Calu3 (cell line): ENCODE measurements around the gene NPNT. TPM values are rescaled to one million over a fixed set of nuclear protein-coding genes. Genes with fewer than 3 reads are reported as not detected.

ENCODE experiments used
- BruUV-seq: library from RNA; stranded (reverse); fragments of 400-500 nt; replicated peaks from 2 replicates; lab custom pipeline; 2021; lab: Mats Ljungman, UMichigan
- CTCF ChIA-PET: fragments of 300-600 bp; sonication (Branson Sonifier 250); formaldehyde crosslinking; loops from one replicate; lab custom pipeline; 2022; ENCODE audit warnings: antibody characterized with exemption; lab: Charles Lee
- DNase-seq: peaks from one replicate; pipeline ENCODE4 v3.0.0; 2022
- H3K27ac Mint-ChIP-seq: one replicate; pipeline ENCODE4 v1.8.0; 2022; ENCODE audit warnings: mixed read lengths; ENCODE audit not compliant: unreplicated experiment
- H3K27me3 Mint-ChIP-seq: one replicate; pipeline ENCODE4 v1.8.0; 2022; ENCODE audit warnings: mixed read lengths; ENCODE audit not compliant: unreplicated experiment
- H3K36me3 Mint-ChIP-seq: one replicate; pipeline ENCODE4 v1.8.0; 2022; ENCODE audit warnings: mild to moderate bottlenecking, moderate library complexity, mixed read lengths; ENCODE audit not compliant: insufficient read depth, unreplicated experiment
- H3K4me1 Mint-ChIP-seq: one replicate; pipeline ENCODE4 v1.8.0; 2022; ENCODE audit warnings: mild to moderate bottlenecking, low read depth, mixed read lengths; ENCODE audit not compliant: unreplicated experiment
- H3K4me3 Mint-ChIP-seq: one replicate; pipeline ENCODE4 v1.8.0; 2022; ENCODE audit warnings: mild to moderate bottlenecking, low read depth, moderate library complexity, mixed read lengths; ENCODE audit not compliant: unreplicated experiment
- H3K9me3 Mint-ChIP-seq: one replicate; pipeline ENCODE4 v1.8.0; 2022; ENCODE audit warnings: low read depth, mixed read lengths; ENCODE audit not compliant: unreplicated experiment
- CTCF ChIP-seq: fragments of 200-600 bp; IDR thresholded peaks from one replicate; pipeline ENCODE4 v1.8.0; 2022; ENCODE audit warnings: antibody characterized with exemption; ENCODE audit not compliant: unreplicated experiment
- intact Hi-C: fragments of 100-400 bp; cut with micrococcal nuclease; formaldehyde crosslinking; loops from one replicate; pipeline ENCODE4 v1.10.0; 2022; ENCODE audit not compliant: unreplicated experiment
- total RNA-seq: library from RNA; stranded (reverse); gene quantifications from 2 replicates; pipeline ENCODE4 v1.2.3, GENCODE V29; 2022

NPNT gene
- total RNA-seq, 1 experiment from 2014 or later, result 88.5 TPM

- no TSS peak for BruUV-seq
- H3K4me1 Mint-ChIP-seq, result no peaks in the 10 kb centered on the region
- CTCF ChIA-PET, result no interaction called here
- DNase-seq, result no peak
- no peaks in the 10 kb centered on the region for H3K27me3 Mint-ChIP-seq
- intact Hi-C loops, result no loop called here
- no peak for TF ChIP-seq CTCF
- H3K4me3 Mint-ChIP-seq, result no peak overlapping the region
- H3K36me3 Mint-ChIP-seq, result peaks cover 8% of the 10 kb centered on the region
- H3K9me3 Mint-ChIP-seq, result peaks cover 23% of the 10 kb centered on the region
- H3K27ac Mint-ChIP-seq, result no peak overlapping the region
Measured at GRCh38 chr4:105858466-105859040, 36.7 kb upstream of the NPNT start.

- peaks cover 23% of the 10 kb centered on the region for H3K9me3 Mint-ChIP-seq
- no peak overlapping the region for H3K27ac Mint-ChIP-seq
- H3K4me3 Mint-ChIP-seq, result no peak overlapping the region
- no peaks in the 10 kb centered on the region for H3K27me3 Mint-ChIP-seq
- peaks cover 8% of the 10 kb centered on the region for H3K36me3 Mint-ChIP-seq
- CTCF ChIA-PET, result no interaction called here
- intact Hi-C loops, result no loop called here
- DNase-seq, result no peak
- no peaks in the 10 kb centered on the region for H3K4me1 Mint-ChIP-seq
- BruUV-seq, result no TSS peak
- TF ChIP-seq CTCF, result no peak
Measured at GRCh38 chr4:105859233-105859632, 36.0 kb upstream of the NPNT start.

GRCh38 chr4:105870963-105871362, 24.3 kb upstream of the NPNT start:
- H3K4me3 Mint-ChIP-seq, result no peak overlapping the region
- CTCF ChIA-PET, result no interaction called here
- H3K27ac Mint-ChIP-seq, result no peak overlapping the region
- no peak for DNase-seq
- TF ChIP-seq CTCF, result no peak
- H3K4me1 Mint-ChIP-seq, result no peaks in the 10 kb centered on the region
- H3K27me3 Mint-ChIP-seq, result no peaks in the 10 kb centered on the region
- intact Hi-C loops, result no loop called here
- H3K36me3 Mint-ChIP-seq, result no peaks in the 10 kb centered on the region
- no peaks in the 10 kb centered on the region for H3K9me3 Mint-ChIP-seq
- BruUV-seq, result no TSS peak

- no peak for DNase-seq
- Mint-ChIP-seq H3K36me3 (no peaks in the 10 kb centered on the region), H3K4me3 (no peak overlapping the region), H3K27ac (no peak overlapping the region), H3K4me1 (no peaks in the 10 kb centered on the region), H3K9me3 (no peaks in the 10 kb centered on the region), H3K27me3 (no peaks in the 10 kb centered on the region)
- no peak for TF ChIP-seq CTCF
- intact Hi-C loops, result no loop called here
- BruUV-seq, result no TSS peak
- CTCF ChIA-PET, result no interaction called here
Measured at GRCh38 chr4:105871997-105872396, 23.3 kb upstream of the NPNT start.
